ENCODE data around the gene MGAT4A.
A peak's percentile ranks its signal among the peaks of the same experiment; 100 is the strongest.

The MGAT4A gene

GRCh38 chr2:98656800-98657199 lies 74.1 kb downstream of the MGAT4A start:
- no peak for DNase-seq

- DNase-seq, result no peak
Measured at GRCh38 chr2:98654699-98655495, 76.0 kb downstream of the MGAT4A start.

- DNase-seq, result no peak
Measured at GRCh38 chr2:98650998-98651397, 79.9 kb downstream of the MGAT4A start.

GRCh38 chr2:98649992-98650375 lies 80.9 kb downstream of the MGAT4A start:
- no peak for DNase-seq

- peak; percentile 74 for DNase-seq
Measured at GRCh38 chr2:98649135-98649991, 81.6 kb downstream of the MGAT4A start.

- no peak for DNase-seq
Measured at GRCh38 chr2:98648451-98648850, 82.5 kb downstream of the MGAT4A start.

GRCh38 chr2:98647636-98648035 lies 83.3 kb downstream of the MGAT4A start:
- peak; percentile 29 for DNase-seq

GRCh38 chr2:98643496-98644100 lies 87.3 kb downstream of the MGAT4A start:
- DNase-seq, result peak; percentile 2

GRCh38 chr2:98637401-98638147 lies 93.4 kb downstream of the MGAT4A start:
- no peak for DNase-seq

- no peak for DNase-seq
Measured at GRCh38 chr2:98634406-98635092, 96.4 kb downstream of the MGAT4A start.

GRCh38 chr2:98632351-98632750 lies 98.6 kb downstream of the MGAT4A start:
- DNase-seq, result no peak

- no peak for DNase-seq
Measured at GRCh38 chr2:98623657-98624056, 107.3 kb downstream of the MGAT4A start.

GRCh38 chr2:98617149-98617548 lies 113.8 kb downstream of the MGAT4A start:
- DNase-seq, result no peak

- DNase-seq, result no peak
Measured at GRCh38 chr2:98615481-98615880, 115.5 kb downstream of the MGAT4A start.

- no peak for DNase-seq
Measured at GRCh38 chr2:98614024-98614739, 116.8 kb downstream of the MGAT4A start.

GRCh38 chr2:98608962-98609604 lies 121.8 kb downstream of the MGAT4A start:
- peak; percentile 23 for DNase-seq

- peak; percentile 92 for DNase-seq
Measured at GRCh38 chr2:98608116-98608961, 122.6 kb downstream of the MGAT4A start, which contains the start of the genes COA5 and UNC50. Gene COA5 (minus strand): TSS chr2:98608512. CDS start chr2:98608405, 107 bp downstream. Gene UNC50 (plus strand): TSS chr2:98608589. CDS start chr2:98609760, 1,171 bp downstream.

GRCh38 chr2:98607741-98608115 lies 123.2 kb downstream of the MGAT4A start:
- DNase-seq, result no peak

- DNase-seq, result no peak
Measured at GRCh38 chr2:98607104-98607503, 123.8 kb downstream of the MGAT4A start.

- no peak for DNase-seq
Measured at GRCh38 chr2:98606431-98606830, 124.5 kb downstream of the MGAT4A start.
